EL (cell line): ENCODE data around the gene CNNM3.
A peak's percentile ranks its signal among the peaks of the same experiment; 100 is the strongest.

Experiments
- DNase-seq: peaks from one replicate; pipeline ENCODE4 v3.0.0-alpha.2; 2016

Gene CNNM3

GRCh38 chr2:96819876-96820511 lies 3.9 kb downstream of the CNNM3 start:
- no peak for DNase-seq

GRCh38 chr2:96821113-96821675 lies 5.1 kb downstream of the CNNM3 start:
- DNase-seq: no peak

- DNase-seq: no peak
These were observed 6.7 kb downstream of the CNNM3 start for GRCh38 chr2:96822786-96823185.

GRCh38 chr2:96823198-96823597 lies 7.1 kb downstream of the CNNM3 start:
- no peak for DNase-seq

- peak; percentile 26 for DNase-seq
These were observed 8.2 kb downstream of the CNNM3 start for GRCh38 chr2:96824079-96824870.

- no peak for DNase-seq
These were observed 9.0 kb downstream of the CNNM3 start for GRCh38 chr2:96825057-96825456.

- DNase-seq: no peak
These were observed 10.6 kb downstream of the CNNM3 start for GRCh38 chr2:96826546-96827278.

- no peak for DNase-seq
These were observed 12.4 kb downstream of the CNNM3 start for GRCh38 chr2:96828436-96828835.

- no peak for DNase-seq
These were observed 12.8 kb downstream of the CNNM3 start for GRCh38 chr2:96828874-96829273.

- DNase-seq: no peak
These were observed 14.0 kb downstream of the CNNM3 start for GRCh38 chr2:96830044-96830562.

- no peak for DNase-seq
These were observed 15.6 kb downstream of the CNNM3 start for GRCh38 chr2:96831679-96832078.

- no peak for DNase-seq
These were observed 16.3 kb downstream of the CNNM3 start for GRCh38 chr2:96832408-96832753.

GRCh38 chr2:96832754-96833507 lies 16.9 kb downstream of the CNNM3 start:
- DNase-seq: peak; percentile 73

- no peak for DNase-seq
These were observed 19.8 kb downstream of the CNNM3 start for GRCh38 chr2:96835830-96836229.

GRCh38 chr2:96837575-96837974 lies 21.5 kb downstream of the CNNM3 start:
- no peak for DNase-seq

- no peak for DNase-seq
These were observed 22.6 kb downstream of the CNNM3 start for GRCh38 chr2:96838345-96839292.

- no peak for DNase-seq
These were observed 23.3 kb downstream of the CNNM3 start for GRCh38 chr2:96839293-96839874.

GRCh38 chr2:96839875-96840850 lies 24.1 kb downstream of the CNNM3 start:
- DNase-seq: no peak

GRCh38 chr2:96841701-96842495 lies 25.8 kb downstream of the CNNM3 start:
- DNase-seq: no peak
